ENCODE results near the gene RNF11. TPM values are rescaled to one million over a fixed set of nuclear protein-coding genes. Genes with fewer than 3 reads are reported as not detected.

The RNF11 gene
- total RNA-seq, 4 donors from 2014 or later = 73.4 to 92.6 (median 78.2) TPM

DNA sequence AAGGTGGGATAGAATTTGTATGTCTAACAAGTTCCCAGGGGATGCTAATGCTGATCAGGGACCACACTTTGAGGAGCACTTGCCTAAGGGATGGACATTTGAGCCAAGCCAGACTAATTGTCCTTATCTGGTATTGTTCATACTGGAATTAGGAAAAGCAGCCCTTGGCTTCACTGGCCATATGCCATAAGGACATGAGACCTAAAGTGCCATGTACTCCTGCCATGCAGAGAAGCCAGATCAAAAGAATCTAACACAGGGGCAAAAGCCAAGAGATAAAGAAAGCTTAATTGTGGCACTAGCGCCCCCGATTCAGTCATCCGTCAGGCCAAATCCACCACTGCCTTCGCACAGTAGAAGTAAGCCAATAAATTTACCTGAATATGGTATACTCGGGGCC, 45.7 kb downstream of the RNF11 start:
- ATAC-seq (ENCODE audit: low FRiP score) (no peak), DNase-seq (ENCODE audit: low spot score) (no peak)
- TF ChIP-seq, protein P1, sequence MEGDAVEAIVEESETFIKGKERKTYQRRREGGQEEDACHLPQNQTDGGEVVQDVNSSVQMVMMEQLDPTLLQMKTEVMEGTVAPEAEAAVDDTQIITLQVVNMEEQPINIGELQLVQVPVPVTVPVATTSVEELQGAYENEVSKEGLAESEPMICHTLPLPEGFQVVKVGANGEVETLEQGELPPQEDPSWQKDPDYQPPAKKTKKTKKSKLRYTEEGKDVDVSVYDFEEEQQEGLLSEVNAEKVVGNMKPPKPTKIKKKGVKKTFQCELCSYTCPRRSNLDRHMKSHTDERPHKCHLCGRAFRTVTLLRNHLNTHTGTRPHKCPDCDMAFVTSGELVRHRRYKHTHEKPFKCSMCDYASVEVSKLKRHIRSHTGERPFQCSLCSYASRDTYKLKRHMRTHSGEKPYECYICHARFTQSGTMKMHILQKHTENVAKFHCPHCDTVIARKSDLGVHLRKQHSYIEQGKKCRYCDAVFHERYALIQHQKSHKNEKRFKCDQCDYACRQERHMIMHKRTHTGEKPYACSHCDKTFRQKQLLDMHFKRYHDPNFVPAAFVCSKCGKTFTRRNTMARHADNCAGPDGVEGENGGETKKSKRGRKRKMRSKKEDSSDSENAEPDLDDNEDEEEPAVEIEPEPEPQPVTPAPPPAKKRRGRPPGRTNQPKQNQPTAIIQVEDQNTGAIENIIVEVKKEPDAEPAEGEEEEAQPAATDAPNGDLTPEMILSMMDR (IDR thresholded peaks at IDR 0.05) = no peak

DNA sequence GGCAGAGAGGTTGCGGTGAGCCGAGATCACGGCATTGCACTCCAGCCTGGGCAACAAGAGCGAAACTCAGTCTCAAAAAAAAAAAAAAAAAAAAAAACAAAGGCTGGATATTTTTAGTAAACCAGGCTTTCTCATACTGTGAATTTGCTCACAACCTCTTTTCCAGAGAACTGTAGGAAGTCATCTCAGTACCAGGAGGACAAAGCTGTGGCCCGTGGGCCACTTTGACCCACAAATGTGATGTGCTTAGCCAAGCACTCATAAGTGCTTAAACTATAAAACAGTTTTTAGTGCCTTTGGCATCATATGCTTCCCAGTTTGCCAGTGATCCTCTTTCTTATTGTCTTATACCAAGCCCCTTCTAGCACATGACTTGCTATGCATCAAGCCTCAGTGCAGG, 46.5 kb downstream of the RNF11 start:
- TF ChIP-seq, protein P1 (IDR thresholded peaks at IDR 0.05) = no peak
- no peak for DNase-seq (ENCODE audit: low spot score)
- ATAC-seq (ENCODE audit: low FRiP score) = no peak

DNA sequence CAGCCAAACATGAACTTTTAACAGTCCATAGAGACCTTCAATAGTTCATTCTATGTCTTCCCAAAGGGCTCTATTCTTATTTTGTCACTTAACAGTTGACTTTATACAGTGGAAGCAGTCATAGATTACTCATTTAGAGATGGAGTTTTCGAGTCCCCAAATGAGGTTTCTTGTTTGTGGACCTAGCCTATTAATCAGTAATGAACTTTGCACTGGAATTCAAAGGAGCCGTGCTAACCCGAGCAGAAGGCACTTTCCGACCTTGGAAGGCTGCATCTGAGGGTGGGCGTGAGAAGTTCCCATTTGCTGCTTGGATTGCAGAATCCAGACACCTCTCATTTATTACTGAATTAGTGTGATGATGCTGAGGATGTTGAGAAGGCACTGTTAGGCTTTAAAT, 47.9 kb downstream of the RNF11 start:
- TF ChIP-seq, protein P1 (IDR thresholded peaks at IDR 0.05) = no peak
- ATAC-seq (ENCODE audit: low FRiP score) = no peak

DNA sequence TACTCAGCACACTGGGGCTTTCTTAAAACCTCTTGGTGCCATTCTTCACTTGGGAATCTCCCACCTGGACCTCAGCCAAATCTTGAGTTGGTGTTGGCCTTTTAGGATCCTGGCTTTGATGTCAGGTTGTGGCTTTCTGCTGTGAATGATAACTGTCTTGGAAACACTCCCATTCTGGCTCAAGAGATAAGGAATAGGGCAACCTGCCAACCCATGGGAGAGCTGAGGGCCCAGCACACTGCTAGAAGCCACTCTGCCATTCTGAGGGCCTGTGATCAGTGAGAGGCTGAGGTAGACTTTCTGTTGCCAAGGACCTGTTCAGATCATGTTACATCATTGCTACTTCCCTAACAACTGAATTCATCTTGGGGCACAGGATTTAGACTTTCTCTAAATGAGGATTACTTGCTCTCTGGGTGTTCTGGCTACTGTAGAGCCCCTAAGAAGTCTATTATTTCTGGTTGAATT, 48.4 kb downstream of the RNF11 start:
- DNase-seq (ENCODE audit: low spot score) (no peak), ATAC-seq (ENCODE audit: low FRiP score) (no peak)
- TF ChIP-seq, protein P1 (IDR thresholded peaks at IDR 0.05) = no peak

More for the DNA sequence above, 47.9 kb downstream of the RNF11 start:
- no peak for DNase-seq (ENCODE audit: low spot score)

DNA sequence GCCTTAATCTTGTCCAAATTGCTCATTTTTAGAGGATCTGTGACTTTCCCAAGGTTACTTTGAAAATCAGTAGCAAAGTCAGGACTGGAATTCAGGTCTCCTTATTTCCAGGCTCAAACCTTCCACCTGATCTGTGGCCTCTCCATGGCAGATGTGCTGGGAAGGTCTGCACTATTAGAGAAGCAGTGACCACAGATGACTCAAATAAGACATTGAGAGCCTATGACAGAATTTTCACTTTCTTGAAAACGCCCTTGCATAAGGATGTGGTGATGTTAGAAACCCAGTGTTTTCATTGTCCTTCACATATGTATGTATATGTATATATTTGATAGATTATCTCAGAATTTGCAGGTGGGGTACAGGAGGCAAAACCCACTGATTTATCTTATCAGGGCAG, 49.0 kb downstream of the RNF11 start:
- ATAC-seq (ENCODE audit: low FRiP score) (no peak), DNase-seq (ENCODE audit: low spot score) (no peak)
- TF ChIP-seq, protein P1 (IDR thresholded peaks at IDR 0.05) = no peak

DNA sequence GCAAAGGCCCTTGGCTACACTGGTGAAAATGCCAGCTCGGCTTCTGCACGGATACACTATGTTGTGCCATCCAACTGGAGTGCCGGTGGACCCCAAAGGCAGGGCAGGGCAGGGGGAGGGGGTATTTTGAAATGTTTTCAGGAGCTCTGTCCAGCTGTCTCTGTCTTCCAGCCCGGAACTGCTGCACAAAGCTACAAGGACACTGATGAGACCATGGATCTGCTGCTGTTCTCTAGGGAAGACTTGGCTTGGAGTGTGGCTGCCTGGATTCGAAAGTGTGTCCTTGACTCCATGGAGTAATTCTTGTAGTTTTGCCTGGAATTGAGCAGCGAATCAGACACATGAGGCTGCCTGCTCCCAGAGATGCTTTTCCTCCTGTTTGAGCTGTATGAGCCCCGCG, 51.9 kb downstream of the RNF11 start:
- no peak for DNase-seq (ENCODE audit: low spot score)
- TF ChIP-seq, protein P1 (IDR thresholded peaks at IDR 0.05) = no peak
- ATAC-seq (ENCODE audit: low FRiP score) = no peak

DNA sequence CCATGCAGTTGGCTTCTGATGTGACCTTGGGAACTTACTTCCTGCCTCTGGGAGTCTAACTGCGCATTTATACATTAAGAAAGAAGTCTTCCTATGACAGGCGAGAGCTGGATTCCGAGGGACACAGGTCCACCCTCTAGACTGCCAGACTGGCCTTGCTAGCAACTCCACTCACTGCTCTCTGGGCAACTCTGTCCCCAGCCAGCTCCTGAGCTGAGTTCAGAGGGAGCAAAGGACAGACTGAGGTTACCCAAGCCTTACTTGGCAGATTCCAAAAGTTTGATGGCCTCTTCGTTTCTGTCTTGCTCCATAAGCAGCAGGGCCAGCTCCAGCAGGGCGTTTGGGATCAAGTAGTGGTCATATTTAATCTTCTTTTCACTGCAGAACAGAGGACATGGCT, 52.5 kb downstream of the RNF11 start:
- ATAC-seq (ENCODE audit: low FRiP score) (no peak), DNase-seq (ENCODE audit: low spot score) (no peak)
- TF ChIP-seq, protein P1 (IDR thresholded peaks at IDR 0.05) = no peak
